ENCODE results near the gene MEX3C.

Gene MEX3C

DNA sequence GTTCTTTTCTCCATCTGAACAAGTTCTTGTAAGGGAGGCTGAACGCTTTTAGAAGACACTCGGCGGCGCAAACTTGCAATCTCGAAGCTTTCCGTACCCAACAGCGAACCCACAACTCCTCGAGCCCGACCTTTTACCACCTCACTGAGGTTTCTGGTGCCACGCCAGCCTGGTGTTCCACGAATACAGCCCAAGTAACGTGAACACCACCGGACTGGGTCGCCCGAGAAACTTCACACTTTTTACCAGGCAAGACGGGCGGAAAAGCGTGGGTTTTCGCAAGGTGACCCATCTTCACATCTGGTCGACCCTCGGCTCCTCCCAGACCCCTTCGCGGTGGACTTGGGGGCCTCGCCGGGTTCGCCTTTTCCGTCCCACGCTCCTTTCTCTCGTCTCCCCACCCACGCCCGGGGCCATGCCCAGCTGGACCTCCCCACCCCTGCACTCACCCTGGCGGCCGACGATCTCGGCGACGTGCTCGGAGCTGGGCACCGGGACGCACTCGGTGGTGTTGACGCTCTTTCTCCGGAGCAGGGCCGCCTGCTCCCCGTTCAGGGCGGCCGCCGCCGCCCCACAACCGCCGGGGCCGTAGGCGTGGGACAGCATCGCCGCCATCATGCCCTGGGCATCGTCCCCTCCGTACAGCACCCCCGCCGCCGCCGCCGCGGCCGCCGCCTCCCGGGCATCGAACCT is 1.2 kb downstream of the MEX3C start:
- TF ChIP-seq, protein P1, sequence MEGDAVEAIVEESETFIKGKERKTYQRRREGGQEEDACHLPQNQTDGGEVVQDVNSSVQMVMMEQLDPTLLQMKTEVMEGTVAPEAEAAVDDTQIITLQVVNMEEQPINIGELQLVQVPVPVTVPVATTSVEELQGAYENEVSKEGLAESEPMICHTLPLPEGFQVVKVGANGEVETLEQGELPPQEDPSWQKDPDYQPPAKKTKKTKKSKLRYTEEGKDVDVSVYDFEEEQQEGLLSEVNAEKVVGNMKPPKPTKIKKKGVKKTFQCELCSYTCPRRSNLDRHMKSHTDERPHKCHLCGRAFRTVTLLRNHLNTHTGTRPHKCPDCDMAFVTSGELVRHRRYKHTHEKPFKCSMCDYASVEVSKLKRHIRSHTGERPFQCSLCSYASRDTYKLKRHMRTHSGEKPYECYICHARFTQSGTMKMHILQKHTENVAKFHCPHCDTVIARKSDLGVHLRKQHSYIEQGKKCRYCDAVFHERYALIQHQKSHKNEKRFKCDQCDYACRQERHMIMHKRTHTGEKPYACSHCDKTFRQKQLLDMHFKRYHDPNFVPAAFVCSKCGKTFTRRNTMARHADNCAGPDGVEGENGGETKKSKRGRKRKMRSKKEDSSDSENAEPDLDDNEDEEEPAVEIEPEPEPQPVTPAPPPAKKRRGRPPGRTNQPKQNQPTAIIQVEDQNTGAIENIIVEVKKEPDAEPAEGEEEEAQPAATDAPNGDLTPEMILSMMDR (IDR thresholded peaks at IDR 0.05; ENCODE audit: extremely low read depth, missing control alignments) = no peak
- DNase-seq (ENCODE audit: low spot score) = peak; percentile 35

DNA sequence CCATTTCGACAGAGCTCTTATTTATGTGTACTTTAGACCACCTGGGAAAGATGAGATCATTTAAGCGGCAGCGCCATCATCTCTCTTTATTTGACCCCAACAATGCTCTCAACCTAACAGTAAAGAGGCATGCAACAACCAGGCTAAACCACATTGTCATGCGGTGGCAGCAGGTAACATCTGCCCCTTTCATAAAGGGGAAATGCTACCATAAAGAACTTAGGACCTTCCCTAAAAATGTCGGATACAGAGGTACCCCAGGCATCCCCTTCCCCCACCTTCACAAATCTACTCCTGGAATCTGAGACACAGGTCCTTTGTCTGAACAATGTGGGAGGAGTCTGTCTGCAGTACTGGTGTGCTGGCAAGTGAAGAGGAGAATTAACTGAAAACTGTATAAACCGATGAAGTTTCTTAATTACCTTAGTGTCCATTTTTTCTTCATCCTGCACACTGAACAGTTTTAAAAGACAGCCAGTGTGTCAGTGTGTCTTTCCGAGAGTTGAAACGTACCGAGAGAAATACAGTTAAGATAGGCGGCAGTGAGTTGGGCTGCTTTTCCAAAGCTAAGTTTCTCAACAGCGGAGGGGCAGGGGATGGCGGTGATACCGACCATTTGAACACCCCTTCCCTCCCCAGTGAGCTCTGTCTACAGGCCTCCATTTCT is 1.9 kb downstream of the MEX3C start:
- TF ChIP-seq, protein P1 (IDR thresholded peaks at IDR 0.05; ENCODE audit: extremely low read depth, missing control alignments) = no peak
- DNase-seq (ENCODE audit: low spot score) = peak; percentile 12

DNA sequence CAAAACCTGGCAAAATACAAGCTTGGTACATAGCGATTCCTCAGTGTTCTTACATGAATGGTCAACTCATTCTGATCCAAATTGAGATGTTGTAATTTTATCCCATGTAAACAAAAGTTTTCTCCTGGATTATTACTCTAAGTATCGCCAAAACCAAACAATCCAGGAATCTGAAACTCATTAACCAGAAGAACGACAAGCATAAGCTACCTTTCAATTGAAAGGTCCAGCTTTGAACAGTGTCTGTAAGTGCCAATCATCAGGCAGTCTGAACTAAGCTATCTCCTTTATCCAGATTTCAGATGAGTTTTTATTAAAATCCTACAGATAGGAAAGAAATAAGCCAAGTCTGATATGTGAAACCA is 2.4 kb downstream of the MEX3C start:
- DNase-seq (ENCODE audit: low spot score) = no peak
- TF ChIP-seq, protein P1 (IDR thresholded peaks at IDR 0.05; ENCODE audit: extremely low read depth, missing control alignments) = no peak

DNA sequence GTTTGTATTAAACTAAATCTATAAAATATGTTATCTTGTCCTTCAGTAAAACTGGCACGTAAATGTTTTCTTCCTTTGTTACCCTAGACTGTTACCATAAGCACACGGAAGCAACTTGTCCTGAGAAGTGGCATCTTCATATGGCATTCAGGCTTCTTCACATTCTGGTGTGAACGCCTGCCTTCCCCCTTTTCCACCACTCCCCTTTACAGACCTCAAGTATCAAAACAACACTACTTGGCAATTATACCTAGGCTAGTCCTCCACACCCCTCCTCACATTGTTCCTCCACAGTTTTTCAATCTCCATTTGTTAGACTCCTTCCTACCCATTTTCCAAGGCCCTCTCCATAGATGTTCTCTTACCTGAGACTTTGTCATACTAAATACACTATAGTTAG is 2.9 kb downstream of the MEX3C start:
- TF ChIP-seq, protein P1 (IDR thresholded peaks at IDR 0.05; ENCODE audit: extremely low read depth, missing control alignments) = no peak
- DNase-seq (ENCODE audit: low spot score) = no peak

DNA sequence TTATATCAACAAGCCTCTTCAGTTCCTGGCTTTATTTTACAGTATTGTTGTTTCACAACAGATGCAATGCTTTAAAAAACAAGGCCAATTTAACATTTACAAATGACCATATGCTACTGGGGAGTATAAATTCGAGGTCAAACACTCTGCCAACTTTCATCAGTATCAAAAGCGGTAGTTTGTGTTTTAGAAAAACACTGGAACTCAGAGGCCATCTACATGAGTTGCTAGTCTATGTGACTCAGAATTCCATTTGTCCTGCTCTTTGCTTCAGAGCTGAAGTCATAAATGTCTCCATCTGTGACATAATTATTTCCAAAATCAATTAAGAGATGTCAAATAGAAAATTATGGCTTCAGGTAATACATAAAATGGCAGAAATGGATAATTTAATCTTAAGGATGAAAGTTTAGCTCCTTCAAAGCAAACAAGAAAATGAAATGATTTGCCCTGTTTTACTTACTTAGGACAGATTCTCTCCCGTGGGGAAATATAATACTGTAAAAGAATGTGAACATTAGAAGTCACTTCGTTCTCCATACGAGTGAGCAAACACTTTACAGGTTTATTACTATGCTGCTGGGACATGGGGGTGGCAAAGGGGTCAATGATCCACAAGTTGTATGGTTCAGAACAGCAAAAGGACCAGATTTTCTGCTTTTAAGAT is 3.7 kb downstream of the MEX3C start:
- no peak for DNase-seq (ENCODE audit: low spot score)
- TF ChIP-seq, protein P1 (IDR thresholded peaks at IDR 0.05; ENCODE audit: extremely low read depth, missing control alignments) = no peak

DNA sequence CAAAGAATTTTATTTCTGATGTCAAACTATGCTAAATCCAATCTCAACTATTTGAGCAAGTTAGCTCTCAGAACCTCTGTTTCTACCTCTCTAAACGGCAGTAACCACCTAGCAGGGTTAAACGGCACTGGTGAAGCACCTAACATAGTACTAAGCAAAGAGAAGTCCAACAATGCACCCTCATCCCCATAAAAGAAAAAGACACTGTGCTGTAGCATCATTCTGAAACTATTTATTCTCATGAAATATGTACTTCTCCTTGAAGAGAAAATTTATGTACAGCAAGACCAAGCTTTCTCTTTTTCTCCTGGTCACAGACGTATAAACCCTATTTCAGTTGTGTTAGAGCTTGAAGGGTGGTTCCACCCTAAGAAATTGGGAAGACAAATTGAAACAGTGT is 4.8 kb downstream of the MEX3C start:
- DNase-seq (ENCODE audit: low spot score) = no peak
- TF ChIP-seq, protein P1 (IDR thresholded peaks at IDR 0.05; ENCODE audit: extremely low read depth, missing control alignments) = no peak

DNA sequence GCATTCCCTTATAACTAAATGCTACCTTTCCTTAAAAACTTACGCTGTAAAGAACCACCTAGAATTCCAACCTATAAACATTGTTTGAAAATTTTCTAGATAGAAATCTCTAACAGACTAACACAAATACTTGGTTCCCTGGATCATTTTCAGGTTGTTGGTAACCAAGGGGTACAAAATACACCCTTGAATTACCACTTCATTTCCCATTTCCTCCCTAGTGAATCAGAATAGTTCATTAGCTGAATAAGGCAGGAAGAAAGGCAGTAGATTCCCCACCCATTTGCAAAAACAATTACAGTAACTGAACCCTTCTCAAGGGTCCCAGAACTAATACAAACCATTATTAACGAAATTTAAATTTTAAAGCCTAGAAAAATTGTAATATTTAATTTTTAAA is 5.5 kb downstream of the MEX3C start:
- TF ChIP-seq, protein P1 (IDR thresholded peaks at IDR 0.05; ENCODE audit: extremely low read depth, missing control alignments) = no peak
- DNase-seq (ENCODE audit: low spot score) = no peak

Data from GM20000 (cell line).